HG02973 (cell line): Measurements from ENCODE around the gene EMP3.
"Not testable (repeated sequence)": the region's sequence is repeated elsewhere in the genome, so short reads cannot be mapped to it uniquely, and the experiment has no call there.

Experiments
- ATAC-seq: cut with Tn5 transposase; IDR thresholded peaks from one replicate; pipeline ENCODE4 v1.9.1; 2021; ENCODE audit warnings: moderate library complexity; ENCODE audit not compliant: unreplicated experiment

Gene EMP3

GRCh38 chr19:48325265-48325910 is at the start of gene EMP3:
TSS of gene EMP3 (plus strand) at chr19:48325552. CDS start at chr19:48326845, 1,293 bp downstream.
- ATAC-seq: no peak

GRCh38 chr19:48279747-48280146 is 45.6 kb upstream of the EMP3 start:
- ATAC-seq: no peak

- ATAC-seq: no peak
Measured at GRCh38 chr19:48283908-48284307, 41.4 kb upstream of the EMP3 start.

GRCh38 chr19:48284896-48285295 is 40.5 kb upstream of the EMP3 start:
- ATAC-seq: no peak

- ATAC-seq: no peak
Measured at GRCh38 chr19:48287748-48288147, 37.6 kb upstream of the EMP3 start.

GRCh38 chr19:48290401-48290770 is 35.0 kb upstream of the EMP3 start:
- no peak for ATAC-seq

GRCh38 chr19:48290771-48291488 is 34.4 kb upstream of the EMP3 start:
- ATAC-seq: no peak

- ATAC-seq: not testable (repeated sequence)
Measured at GRCh38 chr19:48291489-48291815, 33.9 kb upstream of the EMP3 start.

- ATAC-seq: no peak
Measured at GRCh38 chr19:48292798-48293197, 32.6 kb upstream of the EMP3 start.

GRCh38 chr19:48295458-48295857 is 29.9 kb upstream of the EMP3 start:
- ATAC-seq: no peak

- ATAC-seq: no peak
Measured at GRCh38 chr19:48296963-48297734, 28.2 kb upstream of the EMP3 start.

GRCh38 chr19:48297975-48298374 is 27.4 kb upstream of the EMP3 start:
- ATAC-seq: no peak

GRCh38 chr19:48301886-48302599 is 23.3 kb upstream of the EMP3 start:
- no peak for ATAC-seq

GRCh38 chr19:48302600-48302959 is 22.8 kb upstream of the EMP3 start:
- no peak for ATAC-seq

GRCh38 chr19:48303367-48303766 is 22.0 kb upstream of the EMP3 start:
- ATAC-seq: no peak

GRCh38 chr19:48303866-48304265 is 21.5 kb upstream of the EMP3 start:
- no peak for ATAC-seq

GRCh38 chr19:48308631-48309586 is 16.4 kb upstream of the EMP3 start:
- ATAC-seq: no peak

- ATAC-seq: not testable (repeated sequence)
Measured at GRCh38 chr19:48309731-48310130, 15.6 kb upstream of the EMP3 start.

GRCh38 chr19:48310227-48310626 is 15.1 kb upstream of the EMP3 start:
- no peak for ATAC-seq

- ATAC-seq: no peak
Measured at GRCh38 chr19:48311384-48311783, 14.0 kb upstream of the EMP3 start.
